ENCODE data around the gene SLC26A9.

SLC26A9 gene

GRCh38 chr1:205939690-205940330 is 3.4 kb downstream of the SLC26A9 start:
- no peak overlapping the region for H3K4me3 ChIP-seq (ENCODE audit: low read depth, low read length)
- TF ChIP-seq CTCF (conservative IDR thresholded peaks at IDR 0.05; ENCODE audit: low read depth, low read length) = peak; percentile 25
- DNase-seq (ENCODE audit: low read depth) = no peak

DNA sequence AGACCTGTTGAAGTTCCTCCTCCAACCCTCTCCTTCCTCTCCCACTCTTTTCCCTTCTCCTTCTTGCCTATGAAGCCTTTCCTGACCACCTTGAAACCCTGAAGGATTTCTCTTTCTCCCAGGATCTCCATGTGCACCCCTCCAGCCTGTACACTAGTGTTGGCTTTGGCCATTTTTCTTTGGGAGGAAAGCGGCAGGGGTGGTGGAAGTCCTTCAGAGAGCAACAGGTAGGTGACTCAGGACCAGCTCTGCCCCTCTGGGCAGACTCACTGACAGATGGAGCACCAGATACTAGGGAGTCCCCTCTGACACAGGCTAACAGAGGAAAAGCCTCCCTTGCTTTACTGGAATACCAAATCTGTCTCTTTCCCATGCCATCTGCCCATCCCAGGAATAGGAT is 4.6 kb downstream of the SLC26A9 start:
- DNase-seq (ENCODE audit: low read depth) = no peak
- no peak for TF ChIP-seq CTCF (conservative IDR thresholded peaks at IDR 0.05; ENCODE audit: low read depth, low read length)
- no peak overlapping the region for H3K4me3 ChIP-seq (ENCODE audit: low read depth, low read length)

DNA sequence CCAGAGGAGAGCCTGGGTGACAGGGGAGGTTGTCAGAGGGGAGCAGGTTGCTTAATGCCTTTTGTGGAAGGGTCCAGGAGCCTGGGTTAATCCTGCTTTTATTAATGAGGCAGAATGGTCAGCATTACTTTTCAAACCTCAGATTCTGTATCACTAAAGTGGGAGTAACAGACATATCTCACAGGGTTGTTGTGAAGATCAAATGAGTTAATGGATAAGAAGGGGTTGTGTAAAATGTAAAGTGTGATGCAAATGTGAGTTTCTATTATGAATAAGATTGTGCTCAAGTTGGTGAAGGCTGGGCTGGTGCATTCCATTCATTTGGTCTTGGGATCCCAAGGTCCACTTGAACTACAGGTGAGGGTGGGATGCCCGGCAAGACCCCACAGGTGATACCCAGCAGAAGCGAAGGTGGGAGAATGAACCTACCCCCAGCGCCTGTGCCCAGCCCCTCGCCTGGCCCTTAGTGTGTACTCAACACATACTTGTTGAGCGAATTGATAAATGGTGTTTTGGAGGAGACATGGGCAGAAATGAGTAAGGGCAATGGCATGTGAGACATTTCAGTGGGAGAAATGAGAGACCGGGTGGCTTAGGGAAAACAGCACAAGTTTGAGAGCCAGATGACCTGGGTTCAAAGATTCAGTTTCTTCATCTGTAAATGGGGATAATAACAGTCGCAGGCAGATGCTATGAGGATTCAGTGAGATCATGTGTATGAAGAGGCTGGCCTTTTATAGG is 6.2 kb downstream of the SLC26A9 start:
- no peak overlapping the region for H3K4me3 ChIP-seq (ENCODE audit: low read depth, low read length)
- no peak for TF ChIP-seq CTCF (conservative IDR thresholded peaks at IDR 0.05; ENCODE audit: low read depth, low read length)
- peak; percentile 66 for DNase-seq (ENCODE audit: low read depth)

- H3K4me3 ChIP-seq (ENCODE audit: low read depth, low read length) = no peak overlapping the region
- no peak for TF ChIP-seq CTCF (conservative IDR thresholded peaks at IDR 0.05; ENCODE audit: low read depth, low read length)
- no peak for DNase-seq (ENCODE audit: low read depth)
Measured at GRCh38 chr1:205936311-205936710, 6.9 kb downstream of the SLC26A9 start.

DNA sequence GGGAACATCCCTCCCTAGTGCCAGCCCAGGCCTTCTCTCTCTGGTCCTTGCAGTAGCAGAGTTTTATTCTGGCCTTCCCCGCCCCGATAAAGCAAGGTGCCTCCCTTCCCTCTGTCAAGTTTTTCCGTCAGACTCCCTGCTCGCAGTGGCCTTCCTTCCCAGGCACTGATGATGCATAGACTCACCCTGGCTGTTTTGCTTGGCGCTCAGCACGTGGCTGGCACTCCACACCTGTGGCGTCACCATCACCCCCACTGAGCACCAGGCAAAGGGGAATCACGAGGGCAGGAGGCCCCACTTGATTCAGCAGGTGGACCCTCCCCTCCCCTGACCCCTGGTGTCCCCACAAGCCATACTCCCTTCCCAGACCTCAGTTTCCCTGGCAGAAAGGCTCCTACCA is 7.4 kb downstream of the SLC26A9 start:
- no peak for DNase-seq (ENCODE audit: low read depth)
- TF ChIP-seq CTCF (conservative IDR thresholded peaks at IDR 0.05; ENCODE audit: low read depth, low read length) = no peak
- no peak overlapping the region for H3K4me3 ChIP-seq (ENCODE audit: low read depth, low read length)

DNA sequence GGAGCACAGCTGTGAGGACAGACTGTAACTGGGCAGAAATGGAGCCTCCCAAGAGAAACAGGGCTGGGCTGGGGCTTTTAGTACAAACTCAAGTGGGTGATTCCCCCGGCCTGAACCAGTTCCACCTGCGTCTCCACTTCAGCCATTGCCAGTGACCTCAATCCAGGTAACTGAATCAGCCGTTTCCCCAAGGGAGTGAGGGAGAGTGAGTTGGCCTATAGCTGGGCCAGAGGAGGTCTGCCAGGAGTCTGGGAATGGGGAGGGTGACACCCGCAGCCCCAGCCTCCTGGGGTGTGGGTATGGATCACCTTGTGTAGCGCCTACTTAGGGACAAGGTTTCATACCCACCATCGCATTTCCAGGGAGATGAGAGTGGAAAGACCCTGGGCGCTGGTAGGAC is 8.5 kb downstream of the SLC26A9 start:
- no peak for DNase-seq (ENCODE audit: low read depth)
- TF ChIP-seq CTCF (conservative IDR thresholded peaks at IDR 0.05; ENCODE audit: low read depth, low read length) = no peak
- no peak overlapping the region for H3K4me3 ChIP-seq (ENCODE audit: low read depth, low read length)
